Upper lobe of left lung (tissue), 6 donors: ENCODE measurements around the gene TEAD3. TPM values are rescaled to one million over a fixed set of nuclear protein-coding genes. Genes with fewer than 3 reads are reported as not detected.
A peak's percentile ranks its signal among the peaks of the same experiment; 100 is the strongest.

Experiments
- ATAC-seq, 2 donors: fragments of 200-7000 bp; cut with Tn5 transposase; one replicate each; pipeline ENCODE4 v1.9.1; 2022; ENCODE audit warnings: mild to moderate bottlenecking in 2 of 2, moderate library complexity in 2 of 2; ENCODE audit not compliant: low FRiP score in 2 of 2
- DNase-seq, 2 donors: peaks; one replicate each; pipeline ENCODE4 v3.0.0-alpha.2; 2019 to 2020
- H3K27ac ChIP-seq, 4 donors: fragments of 200-600 bp; sonication (generic); one replicate each; pipeline ENCODE4 v1.5.1; 2016 to 2019
- H3K27me3 ChIP-seq, 4 donors: fragments of 200-600 bp; sonication (generic); one replicate each; pipeline ENCODE4 v1.5.1; 2017 to 2019
- H3K36me3 ChIP-seq, 4 donors: fragments of 200-600 bp; sonication (generic); one replicate each; pipeline ENCODE4 v1.5.1; 2016 to 2019
- H3K4me1 ChIP-seq, 4 donors: fragments of 200-600 bp; sonication (generic); one replicate each; pipeline ENCODE4 v1.5.1; 2018 to 2019
- H3K4me3 ChIP-seq, 4 donors: fragments of 200-600 bp; sonication (generic); one replicate each; pipeline ENCODE4 v1.5.1; 2017 to 2019; ENCODE audit warnings: mild to moderate bottlenecking in 2 of 4, moderate library complexity in 1 of 4
- H3K9me3 ChIP-seq, 4 donors: fragments of 200-600 bp; sonication (generic); one replicate each; pipeline ENCODE4 v1.5.1; 2018 to 2019
- CTCF ChIP-seq, 6 experiments: fragments of 450-650 bp in 4 of 6; fragments of 200-600 bp in 2 of 6; sonication (generic) in 2 of 6; IDR thresholded peaks; one replicate each; pipeline ENCODE4 v1.5.1; 2016 to 2019; ENCODE audit warnings: antibody characterized with exemption in 6 of 6
- EP300 ChIP-seq, 4 donors: sonication (generic); formaldehyde crosslinking; IDR thresholded peaks; one replicate each; pipeline ENCODE4 v1.5.1; 2017; ENCODE audit warnings: antibody characterized with exemption in 4 of 4, control low read depth in 2 of 4
- POLR2A ChIP-seq, 4 donors: fragments of 450-650 bp; IDR thresholded peaks; one replicate each; pipeline ENCODE4 v1.5.1; 2016 to 2017; ENCODE audit warnings: antibody characterized with exemption in 4 of 4, mild to moderate bottlenecking in 2 of 4
- POLR2AphosphoS5 ChIP-seq, 2 donors: sonication (generic); formaldehyde crosslinking; IDR thresholded peaks; one replicate each; pipeline ENCODE4 v1.5.1; 2017; ENCODE audit warnings: antibody characterized with exemption in 2 of 2
- WGBS, 2 donors: methylation state at CpG; one replicate each; pipeline ENCODE4 v1.1.5; 2017 to 2018; 5-methylcytosine and 5-hydroxymethylcytosine counted together
- total RNA-seq, 6 donors: library from RNA; depleted of rRNA in 4 of 6; stranded (reverse); fragments of >200 nt in 4 of 6; gene quantifications; one replicate each; pipeline versions ENCODE4 v1.1.0 to v1.2.1, GENCODE V29; 2016 to 2021
- donor health status: DM: no; HTN: no; CAD: no; lungs with moderate emphysema.
- donor health status: DM: no; HTN: yes; CAD: no; lungs with severe emphysema.

TEAD3 gene
- total RNA-seq, 6 donors from 2014 or later = 19.0 to 28.2 (median 21.2) TPM

- WGBS, 2 donors = 70 to 71% methylated on average over 4 of the region's 4 CpGs
- Histone ChIP-seq H3K4me3 (no peak overlapping the region), H3K27me3 (peaks cover 0 to 17% (median 9%) of the 10 kb centered on the region in 4 donors), H3K27ac (no peak overlapping the region), H3K36me3 (no peaks in the 10 kb centered on the region), H3K9me3 (no peaks in the 10 kb centered on the region), H3K4me1 (peaks cover 0 to 9% (median 8%) of the 10 kb centered on the region in 4 donors)
- TF ChIP-seq POLR2A (IDR thresholded peaks at IDR 0.05) = no peak
- TF ChIP-seq CTCF (IDR thresholded peaks at IDR 0.05) = no peak
- TF ChIP-seq EP300 (IDR thresholded peaks at IDR 0.05) = no peak
- TF ChIP-seq POLR2AphosphoS5 (IDR thresholded peaks at IDR 0.05) = no peak
- DNase-seq = no peak
- no peak for ATAC-seq
Measured at GRCh38 chr6:35514587-35514986, 17.7 kb upstream of the TEAD3 start.

- Histone ChIP-seq H3K27me3 (peaks cover 0 to 17% (median 9%) of the 10 kb centered on the region in 4 donors), H3K4me1 (peaks cover 0 to 9% (median 8%) of the 10 kb centered on the region in 4 donors), H3K36me3 (no peaks in the 10 kb centered on the region), H3K27ac (no peak within 1 kb of the TSS), H3K9me3 (no peaks in the 10 kb centered on the region), H3K4me3 (peak within 1 kb of the TSS in 1 of 4 donors; percentile 3)
- ATAC-seq = no peak
- TF ChIP-seq POLR2A (IDR thresholded peaks at IDR 0.05) (no peak), CTCF (IDR thresholded peaks at IDR 0.05) (no peak), POLR2AphosphoS5 (IDR thresholded peaks at IDR 0.05) (no peak), EP300 (IDR thresholded peaks at IDR 0.05) (no peak)
- DNase-seq = peak in 1 of 2 donors; percentile 42
- WGBS, 2 donors = 90 to 92% methylated on average over 9 to 10 of the region's 10 CpGs
Measured at GRCh38 chr6:35512740-35513139, 15.9 kb upstream of the TEAD3 start, which contains the start of gene TULP1. Gene TULP1 (minus strand): TSS chr6:35512896. CDS start chr6:35512858, 38 bp downstream.

GRCh38 chr6:35512006-35512405, 15.1 kb upstream of the TEAD3 start:
- H3K9me3 ChIP-seq = no peaks in the 10 kb centered on the region
- H3K4me1 ChIP-seq = peaks cover 0 to 12% (median 8%) of the 10 kb centered on the region in 4 donors
- DNase-seq = peak in 1 of 2 donors; percentile 38
- no peak overlapping the region for H3K4me3 ChIP-seq
- no peak for TF ChIP-seq POLR2AphosphoS5 (IDR thresholded peaks at IDR 0.05)
- no peak for TF ChIP-seq POLR2A (IDR thresholded peaks at IDR 0.05)
- no peak for TF ChIP-seq EP300 (IDR thresholded peaks at IDR 0.05)
- no peak for TF ChIP-seq CTCF (IDR thresholded peaks at IDR 0.05)
- no peak overlapping the region for H3K27ac ChIP-seq
- H3K36me3 ChIP-seq = no peaks in the 10 kb centered on the region
- peaks cover 0 to 17% (median 9%) of the 10 kb centered on the region in 4 donors for H3K27me3 ChIP-seq
- ATAC-seq = no peak
- 12% methylated on average over 5 of the region's 26 CpGs; no CpG with 5 or more reads in 1 of the 2 donors for WGBS, 2 donors

- no peak for TF ChIP-seq EP300 (IDR thresholded peaks at IDR 0.05)
- no peak for TF ChIP-seq POLR2AphosphoS5 (IDR thresholded peaks at IDR 0.05)
- TF ChIP-seq CTCF (IDR thresholded peaks at IDR 0.05) = no peak
- no peak for TF ChIP-seq POLR2A (IDR thresholded peaks at IDR 0.05)
- no peak for ATAC-seq
- Histone ChIP-seq H3K4me3 (peak overlapping the region in 1 of 4 donors; percentile 3), H3K4me1 (peaks cover 0 to 12% (median 8%) of the 10 kb centered on the region in 4 donors), H3K36me3 (no peaks in the 10 kb centered on the region), H3K9me3 (no peaks in the 10 kb centered on the region), H3K27me3 (peaks cover 0 to 17% (median 9%) of the 10 kb centered on the region in 4 donors), H3K27ac (no peak overlapping the region)
- peak in 1 of 2 donors; percentile 75 for DNase-seq
- WGBS, 2 donors = 21 to 33% methylated on average over 9 to 28 of the region's 32 CpGs
Measured at GRCh38 chr6:35511562-35511941, 14.7 kb upstream of the TEAD3 start.
